Gastrocnemius medialis (tissue), 4 donors: ENCODE measurements around the gene OTC. TPM values are rescaled to one million over a fixed set of nuclear protein-coding genes. Genes with fewer than 3 reads are reported as not detected.

Source experiments
- ATAC-seq, 2 donors: fragments of 150-250 bp; one replicate each; pipeline ENCODE4 v1.9.1; 2016
- DNase-seq, 2 donors: peaks; one replicate each; pipeline ENCODE4 v3.0.0-alpha.2; 2019
- H3K27ac ChIP-seq, 4 donors: fragments of 200-600 bp; sonication (generic); 1 replicate in 1 of 4; 2 replicates in 3 of 4; pipeline ENCODE4 v1.5.1; 2016 to 2018; ENCODE audit warnings: mild to moderate bottlenecking in 2 of 4, moderate library complexity in 1 of 4
- H3K27me3 ChIP-seq, 3 donors: fragments of 200-600 bp; sonication (generic) in 2 of 3; 1 replicate in 1 of 3; 2 replicates in 2 of 3; pipeline versions ENCODE4 v1.5.1 to v1.6.0; 2016 to 2019; ENCODE audit warnings: mild to moderate bottlenecking in 1 of 3, moderate library complexity in 1 of 3
- H3K36me3 ChIP-seq, 2 donors: fragments of 200-600 bp; sonication (generic) in 1 of 2; one replicate each; pipeline ENCODE4 v1.5.1; 2017 to 2018
- H3K4me1 ChIP-seq, 2 donors: fragments of 200-600 bp; sonication (generic) in 1 of 2; one replicate each; pipeline ENCODE4 v1.5.1; 2016 to 2017; ENCODE audit warnings: mild to moderate bottlenecking in 2 of 2
- H3K4me3 ChIP-seq, 4 donors: fragments of 200-600 bp; sonication (generic) in 3 of 4; 1 replicate in 1 of 4; 2 replicates in 3 of 4; pipeline ENCODE4 v1.5.1; 2016 to 2019; ENCODE audit warnings: mild to moderate bottlenecking in 2 of 4
- H3K9me3 ChIP-seq, 3 donors: fragments of 200-600 bp; sonication (generic) in 2 of 3; 1 replicate in 1 of 3; 2 replicates in 2 of 3; pipeline ENCODE4 v1.5.1; 2016 to 2019
- POLR2A ChIP-seq, 2 donors: fragments of 450-650 bp; IDR thresholded peaks; one replicate each; pipeline ENCODE4 v1.6.1; 2017; ENCODE audit warnings: antibody characterized with exemption in 2 of 2, mild to moderate bottlenecking in 2 of 2, moderate library complexity in 2 of 2
- in situ Hi-C, 4 donors: fragments of 200-750 bp; cut with MboI; loops; one replicate each; pipeline versions ENCODE4 v1.15.0 to v1.8.0; 2017; ENCODE audit warnings: low sequenced_read_pairs in 4 of 4
- intact Hi-C: fragments of 100-400 bp; cut with DNase I; formaldehyde crosslinking; loops from one replicate; pipeline ENCODE4 v1.15.1; 2023; ENCODE audit warnings: low total_unique reads
- total RNA-seq, 4 donors: library from RNA; depleted of rRNA; stranded (reverse); fragments of >200 nt; gene quantifications; one replicate each; pipeline versions ENCODE4 v1.1.0 to v1.2.3, GENCODE V29; 2016
- TF ChIP-seq, protein P1 (sequence below), 5 experiments: fragments of 450-650 bp in 3 of 5; fragments of 200-600 bp in 2 of 5; sonication (generic) in 2 of 5; IDR thresholded peaks in 4 of 5; conservative IDR thresholded peaks in 1 of 5; 1 replicate in 4 of 5; 2 replicates in 1 of 5; pipeline ENCODE4 v1.5.1; 2016 to 2019; ENCODE audit warnings: antibody characterized with exemption in 5 of 5, mild to moderate bottlenecking in 3 of 5, moderate library complexity in 3 of 5

Gene OTC
- total RNA-seq, 4 donors from 2014 or later, result 0.27 TPM; not detected in 3

GRCh38 chrX:38357747-38358673 is 5.6 kb downstream of the OTC start:
- intact Hi-C loops, result no loop called here
- Histone ChIP-seq H3K27me3 (no peaks in the 10 kb centered on the region), H3K9me3 (no peaks in the 10 kb centered on the region), H3K4me1 (no peaks in the 10 kb centered on the region), H3K36me3 (no peaks in the 10 kb centered on the region), H3K27ac (peak overlapping the region in 3 of 4 donors; percentile 30 to 57 (median 34)), H3K4me3 (no peak overlapping the region)
- DNase-seq (no peak), ATAC-seq (no peak)
- TF ChIP-seq, protein P1, sequence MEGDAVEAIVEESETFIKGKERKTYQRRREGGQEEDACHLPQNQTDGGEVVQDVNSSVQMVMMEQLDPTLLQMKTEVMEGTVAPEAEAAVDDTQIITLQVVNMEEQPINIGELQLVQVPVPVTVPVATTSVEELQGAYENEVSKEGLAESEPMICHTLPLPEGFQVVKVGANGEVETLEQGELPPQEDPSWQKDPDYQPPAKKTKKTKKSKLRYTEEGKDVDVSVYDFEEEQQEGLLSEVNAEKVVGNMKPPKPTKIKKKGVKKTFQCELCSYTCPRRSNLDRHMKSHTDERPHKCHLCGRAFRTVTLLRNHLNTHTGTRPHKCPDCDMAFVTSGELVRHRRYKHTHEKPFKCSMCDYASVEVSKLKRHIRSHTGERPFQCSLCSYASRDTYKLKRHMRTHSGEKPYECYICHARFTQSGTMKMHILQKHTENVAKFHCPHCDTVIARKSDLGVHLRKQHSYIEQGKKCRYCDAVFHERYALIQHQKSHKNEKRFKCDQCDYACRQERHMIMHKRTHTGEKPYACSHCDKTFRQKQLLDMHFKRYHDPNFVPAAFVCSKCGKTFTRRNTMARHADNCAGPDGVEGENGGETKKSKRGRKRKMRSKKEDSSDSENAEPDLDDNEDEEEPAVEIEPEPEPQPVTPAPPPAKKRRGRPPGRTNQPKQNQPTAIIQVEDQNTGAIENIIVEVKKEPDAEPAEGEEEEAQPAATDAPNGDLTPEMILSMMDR (IDR thresholded peaks at IDR 0.05 in 4 of 5, conservative IDR thresholded peaks at IDR 0.05 in 1 of 5), result no peak
- TF ChIP-seq POLR2A (IDR thresholded peaks at IDR 0.05), result no peak
- in situ Hi-C loops, result no loop called here

DNA sequence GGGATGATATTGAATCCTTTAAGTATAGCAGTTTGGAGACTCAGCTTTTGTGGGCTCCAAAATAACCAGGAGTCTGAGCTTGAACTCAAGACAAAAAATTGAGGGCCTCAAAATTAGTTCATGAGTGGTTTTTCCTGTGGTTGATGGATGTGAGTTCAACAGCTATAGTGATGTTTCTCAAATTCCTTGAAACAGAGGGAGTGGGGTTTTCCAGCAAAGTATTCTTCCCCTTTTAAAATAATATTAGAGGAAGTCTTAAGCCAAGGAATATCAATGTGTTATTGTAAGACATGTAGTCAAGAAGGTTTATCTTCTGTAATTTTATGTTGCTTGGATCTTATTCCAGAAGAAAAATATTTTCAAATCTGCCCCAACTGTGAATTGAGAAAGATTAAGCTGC is 10.6 kb downstream of the OTC start:
- Histone ChIP-seq H3K4me1 (no peaks in the 10 kb centered on the region), H3K27ac (no peak overlapping the region), H3K27me3 (no peaks in the 10 kb centered on the region), H3K36me3 (no peaks in the 10 kb centered on the region), H3K9me3 (no peaks in the 10 kb centered on the region), H3K4me3 (no peak overlapping the region)
- intact Hi-C loops, result no loop called here
- TF ChIP-seq, protein P1 (IDR thresholded peaks at IDR 0.05 in 4 of 5, conservative IDR thresholded peaks at IDR 0.05 in 1 of 5), result no peak
- ATAC-seq (no peak), DNase-seq (no peak)
- in situ Hi-C loops, result no loop called here

GRCh38 chrX:38365954-38366353 is 13.6 kb downstream of the OTC start:
- ATAC-seq, result no peak
- in situ Hi-C loops, result no loop called here
- H3K4me3 ChIP-seq, result no peak overlapping the region
- no peaks in the 10 kb centered on the region for H3K27me3 ChIP-seq
- no peaks in the 10 kb centered on the region for H3K9me3 ChIP-seq
- H3K27ac ChIP-seq, result no peak overlapping the region
- intact Hi-C loops, result no loop called here
- no peaks in the 10 kb centered on the region for H3K4me1 ChIP-seq
- no peaks in the 10 kb centered on the region for H3K36me3 ChIP-seq
- DNase-seq, result no peak
- TF ChIP-seq, protein P1 (IDR thresholded peaks at IDR 0.05 in 4 of 5, conservative IDR thresholded peaks at IDR 0.05 in 1 of 5), result no peak
- no peak for TF ChIP-seq POLR2A (IDR thresholded peaks at IDR 0.05)

DNA sequence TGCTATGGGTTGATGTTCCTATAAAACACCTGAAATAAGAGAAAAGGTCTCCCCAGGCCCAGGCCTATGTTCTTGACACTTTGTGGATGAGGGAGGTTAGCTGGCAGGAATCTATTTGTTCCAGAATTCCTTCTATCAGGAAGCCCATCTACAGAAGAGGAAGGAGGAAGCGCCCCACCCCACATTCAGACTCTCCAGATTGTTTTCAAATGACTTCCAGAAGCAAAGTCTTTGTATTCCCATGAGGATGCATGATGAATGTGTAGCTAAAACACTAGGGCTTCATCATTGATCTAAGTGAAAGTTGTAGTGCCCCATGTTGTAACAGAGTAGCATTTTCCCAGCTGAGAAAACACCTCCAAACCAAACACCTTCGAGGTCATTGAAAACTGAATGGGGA is 16.4 kb downstream of the OTC start:
- H3K27ac ChIP-seq, result no peak overlapping the region
- H3K36me3 ChIP-seq, result no peaks in the 10 kb centered on the region
- no peaks in the 10 kb centered on the region for H3K9me3 ChIP-seq
- H3K4me3 ChIP-seq, result no peak overlapping the region
- H3K27me3 ChIP-seq, result no peaks in the 10 kb centered on the region
- ATAC-seq (no peak), DNase-seq (no peak)
- intact Hi-C loops, result no loop called here
- TF ChIP-seq, protein P1 (IDR thresholded peaks at IDR 0.05 in 4 of 5, conservative IDR thresholded peaks at IDR 0.05 in 1 of 5), result no peak
- TF ChIP-seq POLR2A (IDR thresholded peaks at IDR 0.05), result no peak
- in situ Hi-C loops, result no loop called here
- H3K4me1 ChIP-seq, result no peaks in the 10 kb centered on the region
